Panc1 (cell line): ENCODE data around the gene MAML3. TPM values are rescaled to one million over a fixed set of nuclear protein-coding genes. Genes with fewer than 3 reads are reported as not detected.

ENCODE experiments used
- ATAC-seq: fragments of 200-7000 bp; cut with Tn5 transposase; 2 replicates; pipeline ENCODE4 v1.9.1; 2020; ENCODE audit warnings: mild to moderate bottlenecking, moderate library complexity
- BruUV-seq: library from RNA; stranded (reverse); fragments of 400-500 nt; replicated peaks from 2 replicates; lab custom pipeline; 2021; lab: Mats Ljungman, UMichigan
- CTCF ChIA-PET: fragments of 300-600 bp; sonication (Branson Sonifier 250); formaldehyde crosslinking; loops from one replicate; lab custom pipeline; 2022; ENCODE audit warnings: antibody characterized with exemption; lab: Charles Lee
- POLR2A ChIA-PET: fragments of 300-600 bp; sonication (Branson Sonifier 250); formaldehyde crosslinking; loops from one replicate; lab custom pipeline; 2022; ENCODE audit warnings: antibody characterized with exemption; lab: Charles Lee
- DNase-seq: peaks from one replicate; pipeline ENCODE4 v3.0.0-alpha.2; 2010; ENCODE audit warnings: low read depth, low spot score
- H3K27ac ChIP-seq: 2 replicates; pipeline ENCODE4 v1.5.1; 2011; ENCODE audit warnings: mild to moderate bottlenecking, low read length, inconsistent platforms
- H3K27me3 ChIP-seq: fragments of 200-500 bp; sonication (Bioruptor generic); 2 replicates; pipeline ENCODE4 v1.6.0; 2014; ENCODE audit warnings: low read length, inconsistent platforms; ENCODE audit not compliant: control insufficient read depth, insufficient read depth
- H3K36me3 ChIP-seq: fragments of 200-500 bp; sonication (Bioruptor generic); 2 replicates; pipeline ENCODE4 v1.5.1; 2014; ENCODE audit warnings: inconsistent platforms, mild to moderate bottlenecking, low read length, moderate library complexity; ENCODE audit not compliant: control insufficient read depth, insufficient read depth
- H3K4me1 ChIP-seq: 2 replicates; pipeline ENCODE4 v1.5.1; 2011; ENCODE audit warnings: inconsistent platforms, mild to moderate bottlenecking, low read length, moderate library complexity; ENCODE audit not compliant: control insufficient read depth, insufficient read depth
- H3K4me3 ChIP-seq, 2 experiments: 2 replicates each; pipeline ENCODE4 v1.5.1; 2011 to 2012; ENCODE audit warnings: low read depth in 2 of 2, low read length in 2 of 2, mild to moderate bottlenecking in 2 of 2, inconsistent platforms in 1 of 2, moderate library complexity in 1 of 2
- H3K9me3 ChIP-seq: fragments of 200-500 bp; sonication (Bioruptor generic); 2 replicates; pipeline ENCODE4 v1.5.1; 2014; ENCODE audit warnings: low read depth, mild to moderate bottlenecking, inconsistent platforms, low read length, moderate library complexity; ENCODE audit not compliant: control insufficient read depth, insufficient read depth
- POLR2AphosphoS5 ChIP-seq: IDR thresholded peaks from 2 replicates; pipeline ENCODE4 v1.6.1; 2012; ENCODE audit warnings: mild to moderate bottlenecking, low read depth, low read length, moderate library complexity
- SIN3A ChIP-seq: IDR thresholded peaks from 2 replicates; pipeline ENCODE4 v1.6.1; 2012; ENCODE audit warnings: low read depth, mild to moderate bottlenecking, low read length, moderate library complexity, borderline replicate concordance; ENCODE audit not compliant: insufficient read depth
- TCF7L2 ChIP-seq: IDR thresholded peaks from 2 replicates; pipeline ENCODE4 v1.6.1; 2011; ENCODE audit warnings: mild to moderate bottlenecking, low read depth, low read length, inconsistent platforms
- in situ Hi-C: cut with HindIII; loops from 2 replicates; pipeline ENCODE4 v1.10.0; 2016; ENCODE audit warnings: low sequenced_read_pairs, low pct_unique_long_range_greater_than_20kb
- intact Hi-C: fragments of 100-400 bp; cut with micrococcal nuclease; formaldehyde crosslinking; loops from one replicate; pipeline ENCODE4 v1.10.0; 2022; ENCODE audit not compliant: unreplicated experiment
- total RNA-seq: library from RNA; stranded (reverse); gene quantifications from one replicate; pipeline ENCODE4 v1.2.1, GENCODE V29; 2021; ENCODE audit not compliant: unreplicated experiment
- TF ChIP-seq, protein P1 (sequence below): fragments of 450-650 bp; IDR thresholded peaks from 2 replicates; pipeline ENCODE4 v1.5.1; 2017; ENCODE audit warnings: mild to moderate bottlenecking
- TF ChIP-seq, protein P2 (sequence below), 2 experiments: IDR thresholded peaks; 2 replicates each; pipeline ENCODE4 v1.6.1; 2011 to 2012; ENCODE audit warnings: low read depth in 2 of 2, control low read depth in 1 of 2, low read length in 1 of 2, mild to moderate bottlenecking in 1 of 2, moderate library complexity in 1 of 2; ENCODE audit not compliant: insufficient read depth in 1 of 2

The MAML3 gene
- total RNA-seq, 1 experiment from 2014 or later = 7.7 TPM

DNA sequence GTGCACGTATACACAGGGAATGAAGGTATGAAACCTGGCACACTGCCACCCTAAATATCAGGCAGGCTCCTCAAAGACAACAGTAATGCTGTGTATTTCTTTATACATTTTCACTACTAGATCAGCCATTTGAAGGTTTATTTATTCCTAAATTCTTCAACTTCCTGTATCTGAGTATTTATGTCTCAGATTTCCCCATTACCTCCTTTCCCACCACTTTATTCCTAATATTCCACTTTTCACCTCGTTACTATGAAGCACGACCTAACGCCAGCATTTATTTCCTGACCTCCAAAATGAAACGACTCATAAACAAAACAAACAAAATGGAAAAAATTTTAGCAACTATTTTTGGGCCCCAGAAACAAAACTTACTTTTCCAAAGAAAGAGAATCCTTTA, 69.6 kb downstream of the MAML3 start:
- no peak for TF ChIP-seq POLR2AphosphoS5
- no peak for TF ChIP-seq TCF7L2
- peak overlapping the region; percentile 96 for H3K27ac ChIP-seq
- H3K36me3 ChIP-seq = no peaks in the 10 kb centered on the region
- ChIA-PET POLR2A (interaction anchor here (1.9 kb wide), 1 partner anchor 11 kb away, joined by 6 read pairs; no protein-coding TSS in a partner anchor), CTCF (no interaction called here)
- peak overlapping the region in 1 of 2 experiments; percentile 40; a peak in 1 of 4 replicates for H3K4me3 ChIP-seq
- H3K4me1 ChIP-seq = peaks cover 82% of the 10 kb centered on the region
- BruUV-seq = no TSS peak
- DNase-seq = no peak
- intact Hi-C loops (loop anchor here (10.0 kb wide), 1 partner anchor 70 kb away; no protein-coding TSS in a partner anchor), in situ Hi-C loops (no loop called here)
- ATAC-seq = no peak
- no peaks in the 10 kb centered on the region for H3K9me3 ChIP-seq
- no peaks in the 10 kb centered on the region for H3K27me3 ChIP-seq

DNA sequence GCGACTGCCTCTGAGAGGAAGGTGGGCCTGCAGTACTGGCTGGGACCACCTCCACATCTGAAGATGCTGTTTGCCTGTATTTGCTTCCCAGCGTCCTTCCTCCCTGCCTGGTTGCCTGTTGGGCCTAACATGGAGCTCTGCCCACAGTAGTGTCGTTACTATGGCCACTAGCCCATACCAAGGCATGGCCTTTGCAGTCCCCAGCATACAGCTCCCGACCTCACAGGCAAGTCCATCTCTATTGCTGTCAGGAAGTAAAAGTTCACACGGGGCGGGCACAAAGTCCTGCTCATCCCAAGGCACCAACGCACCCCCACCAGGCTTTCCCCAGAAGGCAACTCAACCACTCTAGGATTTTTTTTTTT, 71.6 kb downstream of the MAML3 start:
- in situ Hi-C loops = no loop called here
- Histone ChIP-seq H3K36me3 (no peaks in the 10 kb centered on the region), H3K27me3 (no peaks in the 10 kb centered on the region), H3K4me3 (peak overlapping the region; percentile 12 to 45; a peak in 2 of 4 replicates), H3K27ac (peak overlapping the region; percentile 96), H3K4me1 (peaks cover 70% of the 10 kb centered on the region), H3K9me3 (no peaks in the 10 kb centered on the region)
- ChIA-PET POLR2A (interaction anchor here (0.6 to 1.1 kb wide), 3 partner anchors 9 to 22 kb away, joined by 3 to 4 read pairs (median 3); no protein-coding TSS in a partner anchor), CTCF (interaction anchor here (1.1 to 1.2 kb wide), 2 partner anchors 69 to 348 kb away, joined by 3 to 4 read pairs; no protein-coding TSS in a partner anchor)
- BruUV-seq = no TSS peak
- ATAC-seq (peak; percentile 46), DNase-seq (no peak)
- intact Hi-C loops = loop anchor here (10.0 kb wide), 1 partner anchor 68 kb away; no protein-coding TSS in a partner anchor
- no peak for TF ChIP-seq SIN3A
- TF ChIP-seq TCF7L2 = no peak
- TF ChIP-seq, protein P1, sequence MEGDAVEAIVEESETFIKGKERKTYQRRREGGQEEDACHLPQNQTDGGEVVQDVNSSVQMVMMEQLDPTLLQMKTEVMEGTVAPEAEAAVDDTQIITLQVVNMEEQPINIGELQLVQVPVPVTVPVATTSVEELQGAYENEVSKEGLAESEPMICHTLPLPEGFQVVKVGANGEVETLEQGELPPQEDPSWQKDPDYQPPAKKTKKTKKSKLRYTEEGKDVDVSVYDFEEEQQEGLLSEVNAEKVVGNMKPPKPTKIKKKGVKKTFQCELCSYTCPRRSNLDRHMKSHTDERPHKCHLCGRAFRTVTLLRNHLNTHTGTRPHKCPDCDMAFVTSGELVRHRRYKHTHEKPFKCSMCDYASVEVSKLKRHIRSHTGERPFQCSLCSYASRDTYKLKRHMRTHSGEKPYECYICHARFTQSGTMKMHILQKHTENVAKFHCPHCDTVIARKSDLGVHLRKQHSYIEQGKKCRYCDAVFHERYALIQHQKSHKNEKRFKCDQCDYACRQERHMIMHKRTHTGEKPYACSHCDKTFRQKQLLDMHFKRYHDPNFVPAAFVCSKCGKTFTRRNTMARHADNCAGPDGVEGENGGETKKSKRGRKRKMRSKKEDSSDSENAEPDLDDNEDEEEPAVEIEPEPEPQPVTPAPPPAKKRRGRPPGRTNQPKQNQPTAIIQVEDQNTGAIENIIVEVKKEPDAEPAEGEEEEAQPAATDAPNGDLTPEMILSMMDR = no peak
- TF ChIP-seq, protein P2, sequence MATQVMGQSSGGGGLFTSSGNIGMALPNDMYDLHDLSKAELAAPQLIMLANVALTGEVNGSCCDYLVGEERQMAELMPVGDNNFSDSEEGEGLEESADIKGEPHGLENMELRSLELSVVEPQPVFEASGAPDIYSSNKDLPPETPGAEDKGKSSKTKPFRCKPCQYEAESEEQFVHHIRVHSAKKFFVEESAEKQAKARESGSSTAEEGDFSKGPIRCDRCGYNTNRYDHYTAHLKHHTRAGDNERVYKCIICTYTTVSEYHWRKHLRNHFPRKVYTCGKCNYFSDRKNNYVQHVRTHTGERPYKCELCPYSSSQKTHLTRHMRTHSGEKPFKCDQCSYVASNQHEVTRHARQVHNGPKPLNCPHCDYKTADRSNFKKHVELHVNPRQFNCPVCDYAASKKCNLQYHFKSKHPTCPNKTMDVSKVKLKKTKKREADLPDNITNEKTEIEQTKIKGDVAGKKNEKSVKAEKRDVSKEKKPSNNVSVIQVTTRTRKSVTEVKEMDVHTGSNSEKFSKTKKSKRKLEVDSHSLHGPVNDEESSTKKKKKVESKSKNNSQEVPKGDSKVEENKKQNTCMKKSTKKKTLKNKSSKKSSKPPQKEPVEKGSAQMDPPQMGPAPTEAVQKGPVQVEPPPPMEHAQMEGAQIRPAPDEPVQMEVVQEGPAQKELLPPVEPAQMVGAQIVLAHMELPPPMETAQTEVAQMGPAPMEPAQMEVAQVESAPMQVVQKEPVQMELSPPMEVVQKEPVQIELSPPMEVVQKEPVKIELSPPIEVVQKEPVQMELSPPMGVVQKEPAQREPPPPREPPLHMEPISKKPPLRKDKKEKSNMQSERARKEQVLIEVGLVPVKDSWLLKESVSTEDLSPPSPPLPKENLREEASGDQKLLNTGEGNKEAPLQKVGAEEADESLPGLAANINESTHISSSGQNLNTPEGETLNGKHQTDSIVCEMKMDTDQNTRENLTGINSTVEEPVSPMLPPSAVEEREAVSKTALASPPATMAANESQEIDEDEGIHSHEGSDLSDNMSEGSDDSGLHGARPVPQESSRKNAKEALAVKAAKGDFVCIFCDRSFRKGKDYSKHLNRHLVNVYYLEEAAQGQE (IDR thresholded peaks at IDR 0.05; ENCODE audit: insufficient read depth in 1 of 2, low read depth in 2 of 2, low read length in 1 of 2) = no peak
- TF ChIP-seq POLR2AphosphoS5 = no peak
